ENCODE results near the gene RNU4-1. TPM values are rescaled to one million over a fixed set of nuclear protein-coding genes. Genes with fewer than 3 reads are reported as not detected.

Gene RNU4-1
- total RNA-seq, 4 donors from 2014 or later, result not detected

- no peak for DNase-seq (ENCODE audit: low spot score in 2 of 2)
- H3K9me3 ChIP-seq, result no peaks in the 10 kb centered on the region
- no peaks in the 10 kb centered on the region for H3K36me3 ChIP-seq
- no peaks in the 10 kb centered on the region for H3K4me1 ChIP-seq
- no peaks in the 10 kb centered on the region for H3K27me3 ChIP-seq
- no peak overlapping the region for H3K27ac ChIP-seq
- 89% methylated on average over 6 of the region's 7 CpGs for WGBS
- no peak for TF ChIP-seq EP300 (IDR thresholded peaks at IDR 0.05)
- no peak for TF ChIP-seq POLR2A (IDR thresholded peaks at IDR 0.05)
- no peak for TF ChIP-seq CTCF (IDR thresholded peaks at IDR 0.05)
- TF ChIP-seq POLR2AphosphoS5 (IDR thresholded peaks at IDR 0.05), result no peak
- no peak overlapping the region for H3K4me3 ChIP-seq
These were observed 39.5 kb upstream of the RNU4-1 start for GRCh38 chr12:120332523-120332922.

GRCh38 chr12:120332041-120332440 lies 39.0 kb upstream of the RNU4-1 start:
- no peak overlapping the region for H3K4me3 ChIP-seq
- TF ChIP-seq POLR2AphosphoS5 (IDR thresholded peaks at IDR 0.05) (no peak), POLR2A (IDR thresholded peaks at IDR 0.05) (no peak), CTCF (IDR thresholded peaks at IDR 0.05) (no peak)
- H3K4me1 ChIP-seq, result no peaks in the 10 kb centered on the region
- 91% methylated on average over 5 of the region's 5 CpGs for WGBS
- no peaks in the 10 kb centered on the region for H3K36me3 ChIP-seq
- H3K27ac ChIP-seq, result no peak overlapping the region
- no peaks in the 10 kb centered on the region for H3K9me3 ChIP-seq
- H3K27me3 ChIP-seq, result no peaks in the 10 kb centered on the region
- no peak for DNase-seq (ENCODE audit: low spot score in 2 of 2)

- Histone ChIP-seq H3K36me3 (no peaks in the 10 kb centered on the region), H3K4me1 (no peaks in the 10 kb centered on the region), H3K27me3 (no peaks in the 10 kb centered on the region), H3K27ac (no peak overlapping the region), H3K4me3 (no peak overlapping the region), H3K9me3 (no peaks in the 10 kb centered on the region)
- WGBS, result 45% methylated on average over 3 of the region's 3 CpGs
- TF ChIP-seq POLR2A (IDR thresholded peaks at IDR 0.05) (no peak), EP300 (IDR thresholded peaks at IDR 0.05) (no peak), POLR2AphosphoS5 (IDR thresholded peaks at IDR 0.05) (no peak), CTCF (IDR thresholded peaks at IDR 0.05) (no peak)
- DNase-seq (ENCODE audit: low spot score in 2 of 2), result no peak
These were observed 38.4 kb upstream of the RNU4-1 start for GRCh38 chr12:120331390-120331789.

GRCh38 chr12:120328228-120328627 lies 35.2 kb upstream of the RNU4-1 start:
- no peak for DNase-seq (ENCODE audit: low spot score in 2 of 2)
- Histone ChIP-seq H3K27ac (no peak overlapping the region), H3K36me3 (no peaks in the 10 kb centered on the region), H3K4me1 (peaks cover 10% of the 10 kb centered on the region), H3K27me3 (no peaks in the 10 kb centered on the region), H3K4me3 (no peak overlapping the region), H3K9me3 (no peaks in the 10 kb centered on the region)
- TF ChIP-seq CTCF (IDR thresholded peaks at IDR 0.05), result no peak
- TF ChIP-seq EP300 (IDR thresholded peaks at IDR 0.05), result no peak
- TF ChIP-seq POLR2AphosphoS5 (IDR thresholded peaks at IDR 0.05), result no peak
- TF ChIP-seq POLR2A (IDR thresholded peaks at IDR 0.05), result no peak
- WGBS, result 83% methylated on average over 4 of the region's 4 CpGs

DNA sequence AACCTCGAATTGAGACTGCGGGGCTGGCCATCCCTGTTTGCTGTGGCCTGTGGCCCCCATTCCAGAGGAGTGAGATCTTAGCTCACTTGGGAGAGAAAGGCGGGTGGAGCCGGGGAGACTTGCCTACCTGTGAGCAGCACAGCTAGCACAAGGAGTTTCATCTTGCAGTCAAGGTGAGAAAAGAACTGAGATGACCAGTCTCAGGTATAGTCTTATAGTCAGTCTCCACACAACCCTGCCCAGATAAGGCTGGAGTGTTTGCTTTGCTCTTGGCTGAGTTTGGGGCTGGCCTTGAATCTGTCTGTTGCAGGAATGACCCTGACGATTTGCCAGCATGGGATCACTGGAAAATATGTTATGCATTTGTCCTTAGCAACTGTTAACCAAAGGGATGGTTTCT lies 34.6 kb upstream of the RNU4-1 start, which contains the start of gene PLA2G1B:
TSS of gene PLA2G1B (minus strand) at position 187 of the 400 bp plus-strand sequence. CDS start at position 161, 26 bp downstream.
- DNase-seq (ENCODE audit: low spot score in 2 of 2), result no peak

More for the DNA sequence above, 34.6 kb upstream of the RNU4-1 start, which contains the start of gene PLA2G1B:
- Histone ChIP-seq H3K36me3 (no peaks in the 10 kb centered on the region), H3K27me3 (no peaks in the 10 kb centered on the region), H3K27ac (no peak within 1 kb of the TSS), H3K4me1 (peaks cover 10% of the 10 kb centered on the region), H3K9me3 (no peaks in the 10 kb centered on the region), H3K4me3 (no peak within 1 kb of the TSS)
- TF ChIP-seq CTCF (IDR thresholded peaks at IDR 0.05), result no peak
- TF ChIP-seq EP300 (IDR thresholded peaks at IDR 0.05), result no peak
- no peak for TF ChIP-seq POLR2A (IDR thresholded peaks at IDR 0.05)
- TF ChIP-seq POLR2AphosphoS5 (IDR thresholded peaks at IDR 0.05), result no peak
- WGBS, result 41% methylated on average over 5 of the region's 5 CpGs
